Choroid plexus epithelial cell (primary cell): ENCODE results near the gene MYO1D.

Experiments used
- DNase-seq: peaks from one replicate; pipeline ENCODE4 v3.0.0-alpha.2; 2010; ENCODE audit warnings: low read depth
- H3K4me3 ChIP-seq: 2 replicates; pipeline ENCODE4 v1.5.1; 2011; ENCODE audit warnings: low read depth, mild to moderate bottlenecking, control low read depth, low read length, moderate library complexity
- CTCF ChIP-seq: conservative IDR thresholded peaks from 2 replicates; pipeline ENCODE4 v1.5.1; 2011; ENCODE audit warnings: low read depth, mild to moderate bottlenecking, control low read depth, inconsistent platforms, low read length, moderate library complexity

The MYO1D gene

GRCh38 chr17:32820440-32820839 is 56.5 kb downstream of the MYO1D start:
- H3K4me3 ChIP-seq = no peak overlapping the region
- no peak for TF ChIP-seq CTCF
- DNase-seq = no peak

- no peak for DNase-seq
- TF ChIP-seq CTCF = no peak
- no peak overlapping the region for H3K4me3 ChIP-seq
These were observed 57.1 kb downstream of the MYO1D start for GRCh38 chr17:32819787-32820186.

GRCh38 chr17:32819035-32819434 is 57.9 kb downstream of the MYO1D start:
- H3K4me3 ChIP-seq = no peak overlapping the region
- no peak for DNase-seq
- no peak for TF ChIP-seq CTCF

GRCh38 chr17:32815460-32815859 is 61.5 kb downstream of the MYO1D start:
- H3K4me3 ChIP-seq = no peak overlapping the region
- DNase-seq = no peak
- no peak for TF ChIP-seq CTCF

GRCh38 chr17:32814836-32815235 is 62.1 kb downstream of the MYO1D start:
- DNase-seq = no peak
- TF ChIP-seq CTCF = no peak
- H3K4me3 ChIP-seq = no peak overlapping the region

GRCh38 chr17:32813021-32813420 is 63.9 kb downstream of the MYO1D start:
- H3K4me3 ChIP-seq = no peak overlapping the region
- peak; percentile 5 for TF ChIP-seq CTCF
- DNase-seq = peak; percentile 67

- no peak for TF ChIP-seq CTCF
- no peak for DNase-seq
- no peak overlapping the region for H3K4me3 ChIP-seq
These were observed 66.2 kb downstream of the MYO1D start for GRCh38 chr17:32810690-32811089.
